HL-60/S4 treated with retinoic acid at 250 ng/mL for 4 days and 3 days (cell line): Measurements from ENCODE around the gene AGER.
"Not testable (repeated sequence)": the region's sequence is repeated elsewhere in the genome, so short reads cannot be mapped to it uniquely, and the experiment has no call there.

ENCODE experiments used
- in situ Hi-C: fragments of 300-500 bp; cut with MboI; formaldehyde crosslinking; loops from 2 replicates; pipeline ENCODE4 v1.7.0; 2022; ENCODE audit warnings: low sequenced_read_pairs

Gene AGER

GRCh38 chr6:32184084-32184640 is at the start of gene AGER:
AGER (minus strand) TSS chr6:32184253; CDS start chr6:32184222, 31 bp downstream.
- in situ Hi-C loops, result no loop called here

- in situ Hi-C loops, result no loop called here
Measured at GRCh38 chr6:32226434-32226833, 42.4 kb upstream of the AGER start.

GRCh38 chr6:32224696-32225095 is 40.6 kb upstream of the AGER start:
- in situ Hi-C loops, result no loop called here

- in situ Hi-C loops, result no loop called here
Measured at GRCh38 chr6:32223258-32224235, 39.5 kb upstream of the AGER start, which contains the start of gene NOTCH4. NOTCH4 (minus strand) TSS chr6:32224067; CDS start chr6:32223928, 139 bp downstream.

GRCh38 chr6:32222333-32223230 is 38.5 kb upstream of the AGER start:
- in situ Hi-C loops, result no loop called here

GRCh38 chr6:32220021-32220420 is 36.0 kb upstream of the AGER start:
- in situ Hi-C loops, result no loop called here

- in situ Hi-C loops, result no loop called here
Measured at GRCh38 chr6:32218167-32218566, 34.1 kb upstream of the AGER start.

GRCh38 chr6:32216998-32217397 is 32.9 kb upstream of the AGER start:
- in situ Hi-C loops, result no loop called here

GRCh38 chr6:32216285-32216684 is 32.2 kb upstream of the AGER start:
- in situ Hi-C loops, result no loop called here

GRCh38 chr6:32215617-32216016 is 31.6 kb upstream of the AGER start:
- in situ Hi-C loops, result no loop called here

- in situ Hi-C loops, result no loop called here
Measured at GRCh38 chr6:32214126-32214525, 30.1 kb upstream of the AGER start.

- in situ Hi-C loops, result no loop called here
Measured at GRCh38 chr6:32213649-32214048, 29.6 kb upstream of the AGER start.

GRCh38 chr6:32212076-32212760 is 28.2 kb upstream of the AGER start:
- in situ Hi-C loops, result no loop called here

GRCh38 chr6:32211432-32211831 is 27.4 kb upstream of the AGER start:
- in situ Hi-C loops, result not testable (repeated sequence)

- in situ Hi-C loops, result no loop called here
Measured at GRCh38 chr6:32210191-32210601, 26.1 kb upstream of the AGER start.

GRCh38 chr6:32208996-32209395 is 24.9 kb upstream of the AGER start:
- in situ Hi-C loops, result no loop called here

- in situ Hi-C loops, result no loop called here
Measured at GRCh38 chr6:32204268-32204715, 20.2 kb upstream of the AGER start.

- in situ Hi-C loops, result no loop called here
Measured at GRCh38 chr6:32203426-32204267, 19.6 kb upstream of the AGER start.

GRCh38 chr6:32202186-32202585 is 18.1 kb upstream of the AGER start:
- in situ Hi-C loops, result no loop called here
